Mucosa of rectum (tissue), 2 donors: ENCODE measurements around the gene TLCD5.

Source experiments
- H3K27ac ChIP-seq, 2 donors: one replicate each; pipeline ENCODE4 v1.7.0; 2013; ENCODE audit warnings: inconsistent platforms in 2 of 2, low read depth in 2 of 2, low read length in 2 of 2
- H3K27me3 ChIP-seq, 2 donors: one replicate each; pipeline ENCODE4 v1.7.0; 2013; ENCODE audit warnings: low read length in 2 of 2; ENCODE audit not compliant: control insufficient read depth in 2 of 2, insufficient read depth in 2 of 2
- H3K36me3 ChIP-seq, 2 donors: one replicate each; pipeline ENCODE4 v1.7.0; 2013; ENCODE audit warnings: low read length in 2 of 2; ENCODE audit not compliant: control insufficient read depth in 2 of 2, insufficient read depth in 2 of 2
- H3K4me1 ChIP-seq, 2 donors: one replicate each; pipeline ENCODE4 v1.7.0; 2013; ENCODE audit warnings: low read length in 2 of 2, mild to moderate bottlenecking in 1 of 2; ENCODE audit not compliant: control insufficient read depth in 2 of 2, insufficient read depth in 2 of 2
- H3K4me3 ChIP-seq, 2 donors: one replicate each; pipeline ENCODE4 v1.7.0; 2013; ENCODE audit warnings: low read length in 2 of 2
- H3K9ac ChIP-seq, 2 donors: one replicate each; pipeline ENCODE4 v1.7.0; 2013; ENCODE audit warnings: low read length in 2 of 2, low read depth in 1 of 2, mild to moderate bottlenecking in 1 of 2
- H3K9me3 ChIP-seq, 2 donors: one replicate each; pipeline ENCODE4 v1.7.0; 2013; ENCODE audit warnings: low read length in 2 of 2; ENCODE audit not compliant: control insufficient read depth in 2 of 2
- donor health status: healthy.
- donor health status: Normal muscosa, but diverticular disease.

TLCD5 gene

GRCh38 chr11:120344302-120345004 lies 19.4 kb downstream of the TLCD5 start:
- Histone ChIP-seq H3K4me3 (no peak overlapping the region), H3K27me3 (no peaks in the 10 kb centered on the region), H3K4me1 (peaks cover 7 to 26% of the 10 kb centered on the region in 2 donors), H3K9me3 (no peaks in the 10 kb centered on the region), H3K36me3 (no peaks in the 10 kb centered on the region), H3K27ac (no peak overlapping the region), H3K9ac (no peak overlapping the region)

GRCh38 chr11:120346233-120346632 lies 21.1 kb downstream of the TLCD5 start:
- Histone ChIP-seq H3K9me3 (no peaks in the 10 kb centered on the region), H3K27me3 (no peaks in the 10 kb centered on the region), H3K27ac (no peak overlapping the region), H3K9ac (no peak overlapping the region), H3K4me1 (peaks cover 3 to 20% of the 10 kb centered on the region in 2 donors), H3K4me3 (no peak overlapping the region), H3K36me3 (no peaks in the 10 kb centered on the region)

GRCh38 chr11:120350637-120351036 lies 25.5 kb downstream of the TLCD5 start:
- Histone ChIP-seq H3K27ac (no peak overlapping the region), H3K9ac (no peak overlapping the region), H3K36me3 (no peaks in the 10 kb centered on the region), H3K27me3 (no peaks in the 10 kb centered on the region), H3K4me3 (no peak overlapping the region), H3K9me3 (no peaks in the 10 kb centered on the region), H3K4me1 (peaks cover 3 to 19% of the 10 kb centered on the region in 2 donors)

- Histone ChIP-seq H3K9me3 (no peaks in the 10 kb centered on the region), H3K9ac (no peak overlapping the region), H3K36me3 (no peaks in the 10 kb centered on the region), H3K27ac (no peak overlapping the region), H3K27me3 (no peaks in the 10 kb centered on the region), H3K4me1 (peaks cover 3 to 12% of the 10 kb centered on the region in 2 donors), H3K4me3 (no peak overlapping the region)
Observed at GRCh38 chr11:120352405-120352804, 27.3 kb downstream of the TLCD5 start.

GRCh38 chr11:120354068-120354467 lies 29.0 kb downstream of the TLCD5 start:
- Histone ChIP-seq H3K27me3 (no peaks in the 10 kb centered on the region), H3K36me3 (no peaks in the 10 kb centered on the region), H3K9me3 (no peaks in the 10 kb centered on the region), H3K9ac (no peak overlapping the region), H3K4me1 (peaks cover 3 to 12% of the 10 kb centered on the region in 2 donors), H3K27ac (no peak overlapping the region), H3K4me3 (no peak overlapping the region)

- Histone ChIP-seq H3K4me3 (no peak overlapping the region), H3K4me1 (peaks cover 3 to 12% of the 10 kb centered on the region in 2 donors), H3K9me3 (no peaks in the 10 kb centered on the region), H3K9ac (no peak overlapping the region), H3K27ac (no peak overlapping the region), H3K27me3 (no peaks in the 10 kb centered on the region), H3K36me3 (no peaks in the 10 kb centered on the region)
Observed at GRCh38 chr11:120354779-120355178, 29.7 kb downstream of the TLCD5 start.

- peaks cover 2 to 11% of the 10 kb centered on the region in 2 donors for H3K4me1 ChIP-seq
- H3K27me3 ChIP-seq: no peaks in the 10 kb centered on the region
- no peak overlapping the region for H3K4me3 ChIP-seq
- no peaks in the 10 kb centered on the region for H3K36me3 ChIP-seq
- H3K9ac ChIP-seq: no peak overlapping the region
- H3K9me3 ChIP-seq: no peaks in the 10 kb centered on the region
- no peak overlapping the region for H3K27ac ChIP-seq
Observed at GRCh38 chr11:120357620-120358019, 32.5 kb downstream of the TLCD5 start.

- H3K9me3 ChIP-seq: no peaks in the 10 kb centered on the region
- no peak overlapping the region for H3K9ac ChIP-seq
- no peak overlapping the region for H3K27ac ChIP-seq
- no peaks in the 10 kb centered on the region for H3K36me3 ChIP-seq
- no peaks in the 10 kb centered on the region for H3K27me3 ChIP-seq
- no peak overlapping the region for H3K4me3 ChIP-seq
- H3K4me1 ChIP-seq: peaks cover 0 to 9% of the 10 kb centered on the region in 2 donors
Observed at GRCh38 chr11:120358729-120359128, 33.6 kb downstream of the TLCD5 start.

- Histone ChIP-seq H3K9me3 (no peaks in the 10 kb centered on the region), H3K27me3 (no peaks in the 10 kb centered on the region), H3K4me3 (no peak overlapping the region), H3K27ac (no peak overlapping the region), H3K4me1 (no peaks in the 10 kb centered on the region), H3K9ac (no peak overlapping the region), H3K36me3 (no peaks in the 10 kb centered on the region)
Observed at GRCh38 chr11:120363436-120363835, 38.3 kb downstream of the TLCD5 start.

- no peaks in the 10 kb centered on the region for H3K9me3 ChIP-seq
- no peak overlapping the region for H3K9ac ChIP-seq
- H3K36me3 ChIP-seq: no peaks in the 10 kb centered on the region
- H3K27ac ChIP-seq: no peak overlapping the region
- no peak overlapping the region for H3K4me3 ChIP-seq
- no peaks in the 10 kb centered on the region for H3K4me1 ChIP-seq
- no peaks in the 10 kb centered on the region for H3K27me3 ChIP-seq
Observed at GRCh38 chr11:120365512-120365911, 40.4 kb downstream of the TLCD5 start.
